ENCODE data around the gene EZR.

EZR gene

DNA sequence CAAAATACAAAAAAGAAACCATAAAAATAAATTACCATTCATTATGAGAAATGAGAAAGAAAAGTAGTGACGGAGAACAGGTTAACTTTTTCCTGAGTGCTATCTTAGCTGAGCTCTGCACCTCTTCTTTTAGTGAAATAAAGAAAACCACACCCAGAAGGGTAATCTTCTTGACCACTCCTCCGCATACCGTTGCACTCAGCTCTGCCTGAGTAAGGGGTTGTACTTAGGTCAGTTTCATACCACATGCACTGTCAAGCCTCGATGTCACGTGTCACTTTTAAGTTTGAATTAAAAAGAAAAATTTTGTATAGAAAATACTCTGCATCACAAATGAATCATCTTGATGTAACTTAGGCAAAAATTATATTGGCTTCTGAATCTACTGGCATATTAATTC, 2.8 kb downstream of the EZR start:
- TF ChIP-seq GATA3 (IDR thresholded peaks at IDR 0.05; ENCODE audit: low read depth, low read length) = no peak
- no peak for TF ChIP-seq GATA2 (IDR thresholded peaks at IDR 0.05; ENCODE audit: low read depth, low read length)

DNA sequence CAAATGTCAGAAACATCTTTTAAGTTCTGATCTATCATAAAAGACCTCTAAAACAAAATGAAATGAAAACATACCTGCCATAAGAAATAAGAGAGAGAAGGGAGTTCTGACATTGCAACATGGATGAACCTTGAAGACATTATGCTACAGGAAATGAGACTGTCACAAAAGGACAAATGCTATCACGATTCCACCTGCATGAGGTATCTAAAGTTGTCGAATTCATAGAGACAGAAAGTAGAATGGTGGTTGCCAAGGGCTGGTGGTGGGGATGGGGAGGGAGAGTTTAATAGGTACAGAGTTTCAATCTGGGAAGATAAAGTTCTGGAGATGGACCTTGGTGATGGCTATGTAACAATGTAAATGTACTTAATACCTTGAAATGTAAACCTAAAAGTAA, 3.3 kb downstream of the EZR start:
- no peak for TF ChIP-seq GATA3 (IDR thresholded peaks at IDR 0.05; ENCODE audit: low read depth, low read length)
- no peak for TF ChIP-seq GATA2 (IDR thresholded peaks at IDR 0.05; ENCODE audit: low read depth, low read length)

DNA sequence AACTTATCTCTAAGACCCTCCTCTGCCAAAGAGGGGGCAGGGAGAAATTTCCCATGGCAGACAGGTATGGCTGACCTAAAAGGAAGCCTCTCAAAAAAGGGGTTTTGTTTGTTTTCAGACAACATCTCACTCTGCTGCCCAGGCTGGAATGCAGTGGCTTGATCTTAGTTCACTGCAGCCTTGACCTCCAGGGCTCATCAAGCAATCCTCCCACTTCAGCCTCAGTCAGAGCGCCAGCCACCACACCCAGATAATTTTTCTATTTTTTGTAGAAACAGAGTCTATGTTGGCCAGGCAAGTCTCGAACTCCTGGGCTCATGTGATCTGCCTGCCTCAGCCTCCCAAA, 3.8 kb downstream of the EZR start:
- no peak for TF ChIP-seq GATA2 (IDR thresholded peaks at IDR 0.05; ENCODE audit: low read depth, low read length)
- no peak for TF ChIP-seq GATA3 (IDR thresholded peaks at IDR 0.05; ENCODE audit: low read depth, low read length)

DNA sequence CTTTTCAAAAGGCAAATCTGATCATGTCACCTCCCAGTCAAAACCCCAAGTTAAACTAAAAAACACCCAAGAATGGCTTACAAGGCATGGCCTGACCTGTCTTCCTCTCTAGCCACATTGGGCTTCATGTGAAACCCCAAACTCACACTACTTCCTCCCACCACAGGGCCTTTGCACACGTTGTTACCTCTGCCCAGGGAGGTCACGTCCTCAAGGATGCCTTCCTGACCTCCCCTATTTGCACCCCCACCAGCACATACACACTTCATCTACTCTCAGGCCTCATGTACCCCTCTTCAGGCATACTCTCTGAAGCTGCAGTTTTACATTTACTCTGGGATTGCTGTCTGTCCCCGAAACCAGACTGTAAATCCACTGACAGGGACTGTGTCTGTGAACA, 6.1 kb downstream of the EZR start:
- TF ChIP-seq GATA2 (IDR thresholded peaks at IDR 0.05; ENCODE audit: low read depth, low read length) (no peak), GATA3 (IDR thresholded peaks at IDR 0.05; ENCODE audit: low read depth, low read length) (no peak)

- TF ChIP-seq GATA2 (IDR thresholded peaks at IDR 0.05; ENCODE audit: low read depth, low read length) (no peak), GATA3 (IDR thresholded peaks at IDR 0.05; ENCODE audit: low read depth, low read length) (no peak)
Observed at GRCh38 chr6:158812611-158813010, 6.6 kb downstream of the EZR start.

DNA sequence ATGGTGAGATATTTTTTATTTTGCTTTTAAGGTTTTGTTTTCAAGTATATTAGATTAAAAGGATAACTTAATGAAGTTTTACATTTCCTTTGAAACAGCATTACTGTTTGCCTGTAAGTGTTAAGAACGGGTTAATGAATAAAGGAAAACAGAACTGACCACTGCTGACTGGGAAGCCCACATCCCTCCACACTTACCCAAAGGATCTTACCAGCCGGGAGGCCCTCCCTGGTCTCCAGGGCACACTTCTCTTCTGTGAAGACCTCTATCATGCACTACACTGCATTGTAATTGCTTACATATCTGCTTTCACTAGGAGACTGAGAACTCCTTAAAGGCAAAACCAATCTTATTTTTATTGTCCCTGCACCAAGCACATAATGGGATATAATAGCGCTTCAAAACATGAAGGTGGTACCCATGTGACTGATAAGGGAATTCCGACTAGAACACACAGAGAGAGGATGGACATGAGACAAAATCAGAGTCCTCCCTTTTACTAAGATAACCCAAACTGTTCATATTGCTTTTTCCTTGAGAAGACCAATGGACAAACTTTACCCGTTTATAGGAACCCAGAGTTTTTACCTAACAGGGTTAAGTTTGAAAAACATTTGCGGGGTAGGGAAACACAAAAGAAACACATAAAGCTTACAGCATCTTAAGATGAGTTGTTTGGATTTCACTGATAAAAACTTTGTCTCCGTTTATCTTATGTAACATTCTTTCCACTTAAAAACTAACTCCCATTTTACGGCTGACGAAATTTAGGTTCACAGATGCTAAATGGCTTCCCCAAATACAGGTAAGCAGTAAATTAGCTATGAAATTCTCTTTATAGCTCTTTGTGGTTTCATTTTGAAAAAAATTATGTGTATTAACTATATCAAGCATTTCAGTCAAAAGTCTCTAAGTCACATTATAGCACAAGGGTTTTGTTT, 8.7 kb downstream of the EZR start:
- TF ChIP-seq GATA2 (IDR thresholded peaks at IDR 0.05; ENCODE audit: low read depth, low read length) (no peak), GATA3 (IDR thresholded peaks at IDR 0.05; ENCODE audit: low read depth, low read length) (no peak)

DNA sequence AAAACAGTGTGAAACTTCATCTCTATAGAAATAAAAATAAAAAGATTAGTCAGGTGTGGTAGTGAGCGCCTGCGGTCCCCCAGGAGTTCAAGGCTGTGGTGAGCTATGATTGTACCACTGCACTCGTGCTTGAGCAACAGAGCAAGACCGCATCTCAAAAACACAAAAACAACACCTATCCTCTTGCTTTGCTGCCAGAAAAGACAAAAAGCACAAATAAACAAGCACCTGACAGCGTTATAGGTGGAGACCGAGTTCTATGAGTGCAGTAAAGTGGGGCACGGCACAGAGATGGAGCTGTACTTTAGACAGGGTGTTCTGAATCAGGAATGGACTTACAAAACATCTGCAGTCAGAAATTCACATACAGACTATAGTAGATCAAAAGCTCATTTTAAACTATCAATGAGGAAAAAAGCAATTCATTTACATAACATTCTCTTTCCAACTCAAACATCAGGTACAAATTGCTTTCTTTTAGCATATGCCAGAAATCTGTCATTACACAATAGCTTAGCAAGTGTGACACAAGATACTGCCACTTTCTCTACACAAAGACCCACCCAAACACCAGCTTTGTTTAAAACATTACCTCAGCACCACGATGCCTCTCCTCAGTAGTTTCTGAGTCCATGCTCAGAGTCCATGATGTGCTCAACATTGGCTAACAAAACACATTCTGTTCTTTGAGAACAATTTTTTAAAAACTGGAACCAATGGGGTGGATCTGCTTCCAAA, 10.1 kb downstream of the EZR start:
- TF ChIP-seq GATA2 (IDR thresholded peaks at IDR 0.05; ENCODE audit: low read depth, low read length) = no peak
- TF ChIP-seq GATA3 (IDR thresholded peaks at IDR 0.05; ENCODE audit: low read depth, low read length) = no peak

DNA sequence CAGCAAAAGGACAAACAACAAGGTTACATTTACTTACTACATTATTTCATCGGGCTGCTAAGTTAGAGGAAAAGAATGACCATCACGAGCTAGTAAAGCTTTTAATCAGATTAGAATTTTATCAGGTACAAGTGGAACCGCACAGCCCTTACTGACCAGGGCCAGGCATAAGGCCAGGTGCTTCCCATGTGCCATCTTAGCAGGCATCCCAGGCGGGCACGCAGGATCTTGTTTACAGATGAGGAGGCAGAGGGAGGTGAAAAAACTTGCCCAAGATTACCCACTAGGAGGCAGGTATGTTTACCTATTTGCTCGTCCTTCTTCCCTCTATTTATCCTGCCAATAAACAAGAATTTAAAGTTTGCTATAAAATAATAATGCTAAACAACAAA, 10.7 kb downstream of the EZR start:
- TF ChIP-seq GATA2 (IDR thresholded peaks at IDR 0.05; ENCODE audit: low read depth, low read length) (no peak), GATA3 (IDR thresholded peaks at IDR 0.05; ENCODE audit: low read depth, low read length) (no peak)

GRCh38 chr6:158807515-158808441, 11.4 kb downstream of the EZR start:
- TF ChIP-seq GATA3 (IDR thresholded peaks at IDR 0.05; ENCODE audit: low read depth, low read length) (no peak), GATA2 (IDR thresholded peaks at IDR 0.05; ENCODE audit: low read depth, low read length) (no peak)

DNA sequence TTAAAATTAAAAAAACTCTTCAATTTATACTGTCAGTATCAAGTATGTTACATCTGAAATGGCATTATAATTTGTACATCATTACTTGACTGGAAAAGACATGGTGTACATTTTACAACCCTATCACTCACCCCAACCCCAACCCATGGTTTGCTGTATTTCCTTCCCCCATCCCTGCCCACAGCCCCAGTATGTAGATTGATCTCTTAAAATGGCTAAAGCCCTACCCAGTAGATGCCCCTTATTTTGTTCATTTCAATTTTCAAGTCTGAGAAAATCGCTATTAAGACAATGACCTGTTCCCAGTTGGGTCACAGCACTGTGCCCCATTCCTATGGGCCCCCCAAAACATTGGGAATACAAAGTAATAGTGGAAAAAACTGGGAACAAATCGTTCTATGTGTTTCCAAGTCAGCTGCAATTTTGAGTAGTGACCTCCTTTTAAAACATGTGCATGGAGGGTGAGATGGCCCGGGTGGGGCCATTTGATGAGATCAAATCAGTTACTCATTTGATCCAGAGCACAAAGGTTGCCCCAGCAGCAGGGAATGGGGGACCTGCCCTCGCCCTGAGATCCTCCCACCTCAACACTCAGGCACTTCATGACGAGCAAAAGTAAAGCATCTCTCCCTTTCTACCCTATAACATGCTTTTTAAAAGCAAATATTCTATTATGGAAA, 13.3 kb downstream of the EZR start:
- no peak for TF ChIP-seq GATA2 (IDR thresholded peaks at IDR 0.05; ENCODE audit: low read depth, low read length)
- no peak for TF ChIP-seq GATA3 (IDR thresholded peaks at IDR 0.05; ENCODE audit: low read depth, low read length)

DNA sequence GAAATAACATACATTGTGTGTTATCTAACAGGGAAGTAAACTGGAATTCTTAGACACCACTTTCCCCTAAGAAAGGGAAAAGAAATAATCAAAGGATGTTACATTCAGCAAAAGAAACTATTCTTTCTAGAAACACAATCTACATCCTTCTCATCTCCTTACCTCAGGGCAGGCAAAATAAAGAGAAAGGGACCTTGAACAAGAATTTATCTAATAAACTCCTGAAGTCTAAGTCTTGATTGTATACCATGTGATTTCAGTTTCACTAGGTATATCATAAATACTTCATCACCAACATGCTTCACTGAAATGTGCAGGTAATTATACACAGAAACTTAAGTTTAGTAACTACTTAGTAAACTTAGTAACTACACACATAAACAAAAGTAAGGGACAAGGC, 15.0 kb downstream of the EZR start:
- TF ChIP-seq GATA2 (IDR thresholded peaks at IDR 0.05; ENCODE audit: low read depth, low read length) (no peak), GATA3 (IDR thresholded peaks at IDR 0.05; ENCODE audit: low read depth, low read length) (no peak)

GRCh38 chr6:158803733-158804143, 15.4 kb downstream of the EZR start:
- TF ChIP-seq GATA2 (IDR thresholded peaks at IDR 0.05; ENCODE audit: low read depth, low read length) (no peak), GATA3 (IDR thresholded peaks at IDR 0.05; ENCODE audit: low read depth, low read length) (no peak)

DNA sequence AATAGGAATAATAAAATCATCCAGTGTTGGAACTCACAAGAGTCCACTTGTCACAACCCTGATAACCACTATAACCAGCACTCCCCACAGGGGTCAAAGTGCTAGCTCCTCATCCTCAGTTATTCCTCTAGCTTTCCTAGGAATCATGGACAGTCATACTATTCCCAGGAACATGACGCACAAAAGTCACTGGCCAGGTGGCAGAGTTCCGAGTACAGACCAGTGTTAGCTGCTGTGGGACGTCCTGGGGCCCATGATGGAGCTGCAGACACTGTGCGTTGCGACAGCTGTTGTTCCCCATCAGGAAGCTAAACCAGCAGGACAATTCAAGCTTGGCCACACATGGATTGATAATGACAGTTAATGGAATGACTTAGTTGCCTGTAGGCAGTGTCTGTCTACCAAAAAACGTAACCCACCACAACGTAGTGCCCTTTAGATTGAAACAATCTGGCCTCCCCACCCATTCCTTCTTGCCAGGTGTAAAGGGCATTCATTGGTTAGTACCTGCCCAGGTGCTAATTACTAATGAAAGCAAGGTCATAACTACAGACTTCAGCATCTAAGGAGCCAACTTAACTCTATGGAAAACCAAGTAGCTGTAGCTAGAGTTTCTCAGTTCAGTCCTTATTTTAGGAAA, 17.4 kb downstream of the EZR start:
- no peak for TF ChIP-seq GATA3 (IDR thresholded peaks at IDR 0.05; ENCODE audit: low read depth, low read length)
- no peak for TF ChIP-seq GATA2 (IDR thresholded peaks at IDR 0.05; ENCODE audit: low read depth, low read length)

Measured in SH-SY5Y (cell line).